PFSK-1 (cell line): ENCODE measurements around the gene MXI1.

Experiments
- FOXP2 ChIP-seq: optimal IDR thresholded peaks from 2 replicates; pipeline ENCODE3; 2011; ENCODE audit warnings: borderline replicate concordance, control low read depth, inconsistent platforms; ENCODE audit not compliant: insufficient read depth; ENCODE audit errors: extremely low read length, extremely low read depth
- POLR2AphosphoS5 ChIP-seq: IDR thresholded peaks from 2 replicates; pipeline ENCODE4 v1.6.1; 2012; ENCODE audit warnings: low read depth, mild to moderate bottlenecking, control low read depth, low read length, moderate library complexity
- TF ChIP-seq, protein P1 (sequence below), 2 experiments: IDR thresholded peaks; 2 replicates each; pipeline versions ENCODE4 v1.6.1 to v1.8.0; 2011 to 2012; ENCODE audit warnings: low read depth in 2 of 2, low read length in 2 of 2, control low read depth in 1 of 2, inconsistent platforms in 1 of 2, mild to moderate bottlenecking in 1 of 2, moderate library complexity in 1 of 2; ENCODE audit not compliant: insufficient read depth in 1 of 2

DNA sequence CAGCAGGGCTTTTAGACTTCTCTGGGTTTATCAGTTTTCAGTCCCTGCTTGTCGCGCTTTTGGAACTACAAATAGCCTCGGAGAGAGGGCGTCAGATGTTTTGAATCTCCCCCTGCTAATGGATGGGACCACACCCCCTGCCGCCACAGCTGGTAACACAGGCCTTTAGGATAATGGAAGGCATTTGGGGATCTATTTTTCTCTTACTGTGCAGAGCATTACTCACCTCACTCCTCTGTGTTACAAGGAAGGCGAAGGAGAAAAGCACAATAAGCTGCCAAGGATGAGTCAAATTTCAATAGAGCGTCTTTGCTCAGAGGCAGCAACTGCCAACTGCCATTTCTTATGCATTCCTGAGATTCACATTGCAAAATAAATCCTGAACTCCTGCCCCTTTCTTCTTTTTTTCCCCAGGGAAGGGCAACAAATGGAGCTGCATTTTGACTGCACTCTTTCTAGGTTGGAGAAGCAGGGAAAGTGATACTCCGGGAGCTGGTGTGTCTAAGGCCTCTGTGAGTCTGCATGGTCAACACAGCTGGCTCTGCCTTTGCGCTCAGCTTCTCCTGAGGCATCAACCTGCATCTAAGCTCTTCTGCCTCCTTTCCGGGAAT, 128.8 kb downstream of the MXI1 start:
- TF ChIP-seq, protein P1, sequence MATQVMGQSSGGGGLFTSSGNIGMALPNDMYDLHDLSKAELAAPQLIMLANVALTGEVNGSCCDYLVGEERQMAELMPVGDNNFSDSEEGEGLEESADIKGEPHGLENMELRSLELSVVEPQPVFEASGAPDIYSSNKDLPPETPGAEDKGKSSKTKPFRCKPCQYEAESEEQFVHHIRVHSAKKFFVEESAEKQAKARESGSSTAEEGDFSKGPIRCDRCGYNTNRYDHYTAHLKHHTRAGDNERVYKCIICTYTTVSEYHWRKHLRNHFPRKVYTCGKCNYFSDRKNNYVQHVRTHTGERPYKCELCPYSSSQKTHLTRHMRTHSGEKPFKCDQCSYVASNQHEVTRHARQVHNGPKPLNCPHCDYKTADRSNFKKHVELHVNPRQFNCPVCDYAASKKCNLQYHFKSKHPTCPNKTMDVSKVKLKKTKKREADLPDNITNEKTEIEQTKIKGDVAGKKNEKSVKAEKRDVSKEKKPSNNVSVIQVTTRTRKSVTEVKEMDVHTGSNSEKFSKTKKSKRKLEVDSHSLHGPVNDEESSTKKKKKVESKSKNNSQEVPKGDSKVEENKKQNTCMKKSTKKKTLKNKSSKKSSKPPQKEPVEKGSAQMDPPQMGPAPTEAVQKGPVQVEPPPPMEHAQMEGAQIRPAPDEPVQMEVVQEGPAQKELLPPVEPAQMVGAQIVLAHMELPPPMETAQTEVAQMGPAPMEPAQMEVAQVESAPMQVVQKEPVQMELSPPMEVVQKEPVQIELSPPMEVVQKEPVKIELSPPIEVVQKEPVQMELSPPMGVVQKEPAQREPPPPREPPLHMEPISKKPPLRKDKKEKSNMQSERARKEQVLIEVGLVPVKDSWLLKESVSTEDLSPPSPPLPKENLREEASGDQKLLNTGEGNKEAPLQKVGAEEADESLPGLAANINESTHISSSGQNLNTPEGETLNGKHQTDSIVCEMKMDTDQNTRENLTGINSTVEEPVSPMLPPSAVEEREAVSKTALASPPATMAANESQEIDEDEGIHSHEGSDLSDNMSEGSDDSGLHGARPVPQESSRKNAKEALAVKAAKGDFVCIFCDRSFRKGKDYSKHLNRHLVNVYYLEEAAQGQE (IDR thresholded peaks at IDR 0.05; ENCODE audit: insufficient read depth in 1 of 2, low read depth in 2 of 2, low read length in 2 of 2), result no peak
- TF ChIP-seq POLR2AphosphoS5, result no peak
- TF ChIP-seq FOXP2, result no peak
